HG03066 (cell line): Measurements from ENCODE around the gene MASP2.
"Not testable (repeated sequence)": the region's sequence is repeated elsewhere in the genome, so short reads cannot be mapped to it uniquely, and the experiment has no call there.

Source experiments
- ATAC-seq: cut with Tn5 transposase; IDR thresholded peaks from one replicate; pipeline ENCODE4 v1.9.1; 2021; ENCODE audit warnings: low read depth; ENCODE audit not compliant: unreplicated experiment

Gene MASP2

DNA sequence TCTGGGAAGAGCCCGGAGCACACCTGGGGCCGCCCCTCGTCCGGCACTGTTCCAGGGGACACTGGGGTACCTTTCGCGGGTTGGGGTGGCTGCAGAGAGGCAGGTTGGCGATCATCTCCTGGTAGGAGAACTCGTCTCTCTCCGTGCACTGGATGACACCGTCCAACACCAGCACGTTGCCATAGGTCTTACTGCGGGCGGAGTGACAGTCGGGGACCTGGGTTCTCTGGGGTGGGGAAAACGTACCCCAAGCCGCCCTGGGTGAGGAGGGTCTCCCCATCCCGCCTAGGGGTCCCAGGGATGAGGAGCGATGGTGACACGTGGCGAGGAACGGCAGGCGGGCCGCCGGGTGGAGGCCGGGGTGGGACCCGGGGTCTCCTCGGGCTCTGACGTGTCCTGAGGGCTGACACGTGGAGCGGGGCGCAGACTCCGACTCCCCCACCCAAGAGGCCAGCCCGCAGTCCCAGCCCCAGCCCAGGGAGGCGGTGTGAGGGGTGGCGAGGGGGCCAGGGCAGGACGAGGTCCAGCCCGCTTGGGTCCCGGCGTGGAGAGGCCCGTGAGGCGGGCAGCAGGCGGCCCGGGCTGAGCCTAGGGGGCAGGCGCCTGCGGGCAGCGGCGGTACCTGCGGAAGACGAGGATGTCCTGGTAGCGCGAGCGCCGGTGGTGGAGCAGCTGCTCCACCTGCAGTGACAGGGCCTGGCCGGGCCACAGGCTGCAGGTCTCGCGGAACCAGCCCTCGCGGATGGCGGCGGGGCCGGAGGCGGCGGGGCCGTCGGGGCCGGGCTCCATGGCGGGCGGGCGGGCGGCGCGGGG is 12.3 kb upstream of the MASP2 start:
- ATAC-seq = peak; percentile 24

DNA sequence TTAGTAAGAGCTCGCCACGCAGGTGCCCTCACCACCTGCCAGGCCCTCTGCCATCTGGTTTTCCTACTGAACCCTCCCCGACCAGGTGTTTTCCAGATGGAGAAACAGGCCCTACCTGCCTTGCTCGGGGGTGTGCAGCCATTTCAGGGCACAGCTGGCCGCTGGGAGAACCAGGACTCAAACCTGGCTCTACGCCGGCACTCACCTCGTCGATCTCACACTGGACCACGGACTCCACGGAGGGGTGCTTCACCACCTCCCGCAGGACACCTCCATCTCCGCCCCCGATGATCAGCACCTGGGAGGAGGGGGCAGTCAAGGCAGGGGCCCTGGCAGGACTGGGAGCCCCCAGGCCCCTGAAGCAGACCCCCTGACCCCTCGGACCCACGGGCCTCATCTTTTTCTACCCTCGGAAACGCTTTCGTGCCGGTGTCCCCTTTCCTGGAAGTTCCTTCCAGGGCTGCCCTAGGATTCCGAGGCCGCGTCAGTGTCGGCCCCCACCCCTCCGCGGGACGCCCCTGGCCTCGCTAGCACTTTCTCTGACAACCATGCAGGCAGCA is 11.6 kb upstream of the MASP2 start:
- ATAC-seq = no peak

DNA sequence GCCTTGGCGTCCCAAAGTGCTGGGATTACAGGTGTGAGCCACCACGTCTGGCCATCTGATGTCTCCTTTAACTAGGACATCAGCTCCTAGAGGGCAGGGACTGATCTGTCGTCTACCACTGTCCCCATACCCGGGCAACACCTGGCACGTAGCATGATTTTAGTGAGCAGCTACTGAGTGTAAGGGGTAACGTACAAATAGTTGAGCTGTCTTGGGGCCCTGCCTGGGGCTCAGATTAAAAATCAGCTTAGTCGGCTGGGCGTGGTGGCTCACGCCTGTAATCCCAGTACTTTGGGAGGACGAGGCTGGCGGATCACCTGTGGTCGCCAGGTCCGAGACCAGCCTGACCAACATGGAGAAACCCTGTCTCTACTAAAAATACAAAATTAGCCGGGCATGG is 11.0 kb upstream of the MASP2 start:
- ATAC-seq = no peak

DNA sequence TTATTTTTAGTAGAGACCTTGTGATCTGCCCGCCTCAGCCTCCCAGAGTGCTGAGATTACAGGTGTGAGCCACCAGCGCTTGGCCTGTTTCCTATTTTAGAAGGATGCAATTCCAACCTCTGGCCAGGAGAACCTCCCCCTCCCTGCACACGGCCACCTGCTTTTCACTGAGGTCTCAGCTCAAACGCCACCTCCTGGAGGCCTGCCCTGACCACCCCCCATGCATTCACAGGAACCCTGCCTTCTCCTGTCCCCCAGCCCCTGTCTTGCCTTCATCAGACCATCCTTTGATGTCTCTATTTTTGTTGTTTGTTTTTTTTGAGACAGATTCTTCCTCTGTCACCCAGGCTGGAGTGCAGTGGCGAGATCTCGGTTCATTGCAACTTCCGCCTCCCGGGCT is 10.4 kb upstream of the MASP2 start:
- ATAC-seq = no peak

DNA sequence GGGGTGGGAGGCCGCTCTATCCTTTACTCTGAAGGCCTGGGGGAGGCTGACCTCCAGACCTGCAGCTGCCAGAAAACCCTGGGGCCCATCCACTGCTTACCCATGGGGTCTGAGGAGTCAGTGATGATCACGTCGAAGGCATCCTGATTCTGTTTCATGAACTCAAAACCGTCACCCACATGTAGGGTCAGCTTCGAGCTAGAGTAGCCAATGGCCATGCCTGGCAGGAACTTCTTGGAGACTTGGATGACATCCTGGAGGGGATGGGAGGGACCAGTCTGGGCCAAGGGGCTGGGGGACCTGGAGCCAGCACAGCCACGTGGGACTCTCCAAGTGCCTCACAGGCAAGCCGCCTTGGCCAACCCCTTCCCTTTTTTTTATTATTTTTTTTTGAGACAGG is 9.5 kb upstream of the MASP2 start:
- no peak for ATAC-seq

DNA sequence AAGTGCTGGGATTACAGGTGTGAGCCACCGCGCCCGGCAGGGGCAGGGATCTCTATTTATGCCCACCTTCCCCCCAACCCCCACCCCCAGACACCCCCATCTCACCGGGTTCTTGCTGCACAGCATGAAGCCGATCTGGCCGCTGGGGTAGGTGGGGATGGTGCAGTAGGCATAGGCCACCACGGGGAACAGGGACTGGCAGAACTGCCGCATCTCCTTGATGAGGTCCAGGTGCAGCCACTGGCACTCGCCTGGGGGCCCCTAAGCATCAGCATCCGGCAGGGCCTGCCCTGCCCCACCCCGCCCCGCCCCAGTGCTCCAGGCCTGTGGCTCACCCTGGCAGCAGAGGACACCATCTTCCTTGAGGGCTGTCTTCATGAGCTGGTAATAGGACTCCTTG is 8.6 kb upstream of the MASP2 start:
- no peak for ATAC-seq

DNA sequence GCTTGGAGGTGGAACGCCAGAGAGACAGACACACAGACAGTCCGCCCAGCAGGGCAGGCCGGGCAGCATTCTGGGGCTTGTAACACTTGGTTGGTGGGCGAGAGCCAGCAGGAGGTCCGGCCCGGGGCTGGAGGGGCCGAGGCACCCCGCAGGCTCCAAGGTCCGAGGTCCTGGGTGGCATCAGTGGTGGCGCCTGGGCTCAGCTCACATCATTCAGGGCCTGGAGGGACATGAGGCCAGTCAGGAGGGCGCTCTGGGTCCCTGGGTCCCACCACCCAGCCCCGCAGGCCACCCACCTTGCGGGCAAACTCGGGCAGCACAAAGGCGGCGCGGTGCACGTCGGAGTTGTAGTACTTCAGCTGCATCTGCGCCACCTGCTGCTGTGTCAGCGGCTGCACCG is 7.6 kb upstream of the MASP2 start:
- no peak for ATAC-seq

DNA sequence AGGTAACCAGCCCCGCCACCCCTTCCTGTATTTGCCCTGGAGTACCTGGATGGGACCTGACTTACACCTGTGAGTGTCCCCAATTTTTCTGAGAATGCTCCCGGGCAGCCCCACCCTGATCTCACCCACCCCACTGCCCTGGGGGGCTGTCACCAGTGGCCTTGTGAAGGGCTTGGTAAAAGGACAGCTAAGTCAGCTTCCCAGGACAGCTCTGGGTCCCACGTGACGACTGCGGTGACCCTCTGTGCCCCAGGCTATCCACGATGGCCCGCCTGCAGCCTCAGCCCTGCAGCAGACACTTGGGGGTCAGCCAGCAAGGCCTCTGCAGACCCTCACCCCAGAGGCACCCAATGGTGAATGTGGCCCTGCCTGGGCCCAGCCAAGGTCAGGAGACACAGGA is 7.1 kb upstream of the MASP2 start:
- no peak for ATAC-seq

DNA sequence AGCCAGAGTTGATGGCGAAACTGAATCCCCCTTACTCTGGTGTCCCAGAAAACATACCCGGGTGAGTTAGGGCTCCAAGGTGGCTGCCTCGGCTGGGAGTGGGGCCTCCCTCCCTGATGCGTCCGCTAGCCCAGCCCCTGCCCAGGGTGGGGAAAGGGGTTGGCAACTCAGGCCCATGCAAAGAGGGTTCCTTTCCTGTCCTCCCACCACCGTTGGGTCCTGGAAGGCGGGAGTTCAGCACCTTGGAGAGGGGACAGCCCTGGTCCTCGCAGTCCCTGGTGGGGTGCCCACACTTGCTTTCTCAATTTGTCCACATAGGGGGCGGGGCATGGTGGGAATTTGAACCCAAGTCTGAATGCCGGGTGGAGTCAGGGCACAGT is 6.7 kb upstream of the MASP2 start:
- ATAC-seq = no peak

DNA sequence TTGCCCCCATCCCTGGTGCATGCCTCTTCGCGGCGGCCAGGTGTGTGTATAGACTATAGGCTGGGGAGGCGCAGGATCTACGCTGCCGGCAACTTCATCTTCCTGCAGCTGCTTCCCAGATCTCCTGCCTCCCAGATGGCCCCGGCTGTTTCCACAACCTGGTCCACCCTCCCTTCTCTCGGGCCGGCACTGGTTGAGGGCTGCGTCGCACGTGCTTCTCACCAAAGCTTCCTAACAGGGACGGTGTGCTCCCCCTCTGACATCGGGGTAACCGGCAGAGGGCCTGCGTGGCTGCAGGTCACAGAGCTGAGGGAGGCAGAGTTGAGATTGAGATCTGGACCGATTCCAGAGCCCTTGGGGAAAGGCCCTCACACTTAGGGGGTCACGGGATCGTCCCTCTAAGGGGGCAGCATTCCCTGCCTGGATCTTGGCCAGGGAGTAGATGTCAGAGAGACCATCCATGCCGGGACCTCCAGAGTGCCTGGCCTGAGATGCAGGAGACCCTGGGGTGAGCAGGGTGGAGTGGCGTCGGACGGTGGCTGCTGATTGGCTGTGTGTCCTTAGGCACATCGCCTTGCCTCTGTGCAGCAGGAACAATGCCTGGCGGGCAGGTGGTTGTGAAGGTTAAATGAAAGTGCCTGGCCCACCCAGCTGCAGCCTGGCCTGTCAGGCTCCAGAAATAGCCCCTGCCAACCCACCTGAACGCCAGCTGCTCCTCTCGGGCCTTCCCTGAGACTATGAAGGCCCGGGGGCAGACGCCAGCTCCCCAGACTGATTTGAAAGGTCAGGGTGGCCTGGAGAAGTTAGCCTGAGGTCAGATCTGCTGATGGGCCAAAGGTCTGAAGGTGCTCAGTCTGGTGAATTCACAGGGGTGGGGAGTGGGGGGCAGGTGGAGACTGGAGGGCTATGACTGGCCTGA is 6.1 kb upstream of the MASP2 start:
- ATAC-seq = no peak

DNA sequence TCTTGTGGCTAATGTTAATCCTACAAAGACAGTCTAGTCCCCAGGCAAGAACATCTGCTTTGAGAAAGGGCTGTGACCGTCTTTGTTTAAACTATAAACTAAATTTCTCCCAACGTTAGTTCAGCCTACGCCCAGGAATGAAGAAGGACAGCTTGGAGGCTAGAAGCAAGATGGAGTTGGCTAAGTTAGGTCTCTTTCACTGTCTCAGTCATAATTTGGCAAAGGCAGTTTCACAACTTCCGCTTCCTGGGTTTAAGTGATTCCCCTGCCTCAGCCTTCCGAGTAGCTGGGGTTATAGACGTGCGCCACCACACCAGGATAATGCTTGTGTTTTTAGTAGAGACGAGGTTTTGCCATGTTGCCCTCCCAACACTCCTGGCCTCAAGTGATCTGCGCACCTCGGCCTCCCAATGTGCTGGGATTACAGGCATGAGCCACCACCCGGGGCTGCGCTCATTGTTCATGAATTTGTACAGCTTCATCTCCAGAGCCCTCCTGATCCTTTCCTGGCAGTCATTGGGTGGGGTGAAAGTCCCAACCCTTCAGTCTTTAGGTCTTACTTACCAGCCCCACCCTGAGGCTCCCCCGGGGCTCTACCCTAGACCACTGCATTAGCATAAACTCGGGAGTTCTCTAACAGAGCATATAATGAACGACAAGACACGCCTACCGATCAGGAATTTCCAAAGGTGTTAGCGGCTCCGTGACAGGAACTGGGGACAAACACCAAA is 4.9 kb upstream of the MASP2 start:
- ATAC-seq = no peak

DNA sequence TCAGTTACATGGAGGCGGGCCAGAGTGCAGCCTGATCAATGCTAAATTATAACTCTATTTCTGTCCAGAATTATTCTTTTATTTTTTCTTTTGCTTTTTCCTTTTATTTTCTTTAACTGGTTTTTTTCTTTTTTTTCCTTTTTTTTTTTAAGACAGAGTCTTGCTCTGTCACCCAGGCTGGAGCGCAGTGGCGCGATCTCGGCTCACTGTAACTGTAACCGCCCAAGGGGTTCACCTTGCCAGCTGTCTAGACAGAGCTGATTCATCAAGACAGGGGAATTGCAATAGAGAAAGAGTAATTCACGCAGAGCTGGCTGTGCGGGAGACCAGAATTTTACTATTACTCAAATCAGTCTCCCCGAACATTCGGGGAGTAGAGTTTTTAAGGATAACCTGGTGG is 4.1 kb upstream of the MASP2 start:
- not testable (repeated sequence) for ATAC-seq

DNA sequence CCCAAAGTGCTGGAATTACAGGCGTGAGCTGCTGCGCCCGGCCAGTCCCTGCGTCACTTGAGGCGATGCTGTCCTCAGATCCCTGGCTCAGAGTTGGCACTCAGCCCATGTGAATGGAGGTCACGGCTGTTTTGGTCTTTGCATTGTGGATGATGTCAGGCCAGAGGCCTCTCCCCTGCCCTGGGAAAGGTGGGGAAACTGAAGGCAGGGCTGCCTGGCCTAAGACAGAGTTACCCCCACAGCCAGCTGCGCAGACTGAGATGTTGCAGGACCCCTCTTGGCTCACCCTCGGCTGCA is 821 bp downstream of the MASP2 start:
- no peak for ATAC-seq

DNA sequence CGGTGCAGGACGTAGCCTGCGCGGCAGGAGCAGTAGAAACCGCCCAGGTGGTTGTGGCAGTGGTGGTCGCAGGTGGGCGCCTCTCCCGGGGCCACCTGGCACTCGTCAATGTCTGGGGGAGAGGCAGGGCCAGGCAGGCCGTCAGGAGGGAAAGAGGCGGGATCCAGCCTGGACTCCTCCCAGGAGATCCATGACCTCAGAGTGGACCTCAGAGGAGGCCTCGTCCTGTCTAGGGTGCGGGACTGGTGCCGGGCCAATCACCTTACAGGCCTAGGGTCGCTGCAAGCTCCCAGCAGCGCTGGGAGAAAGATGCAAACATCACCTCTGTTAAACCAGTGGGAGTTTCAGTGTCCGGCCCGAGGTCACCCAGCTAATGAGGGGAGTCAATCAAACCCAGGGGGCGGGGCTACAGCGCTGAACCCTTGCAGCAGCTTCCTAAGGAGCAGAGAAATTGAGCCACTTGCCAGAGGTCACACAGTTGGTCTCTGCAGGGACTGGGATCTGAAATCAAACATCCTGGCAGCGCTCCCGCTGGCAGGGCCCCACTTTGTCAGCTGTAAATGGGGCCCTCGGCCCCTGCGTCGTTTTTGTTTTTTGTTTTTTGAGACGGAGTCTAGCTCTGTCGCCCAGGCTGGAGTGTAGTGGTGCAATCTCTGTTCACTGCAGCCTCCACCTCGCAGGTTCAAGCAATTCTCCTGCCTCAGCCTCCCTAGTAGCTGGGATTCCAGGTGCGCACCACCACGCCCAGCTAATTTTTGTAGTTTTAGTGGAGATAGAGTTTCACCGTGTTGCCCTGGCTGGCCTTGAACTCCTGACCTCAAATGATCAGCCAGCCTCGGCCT is 1.4 kb downstream of the MASP2 start:
- ATAC-seq = no peak

DNA sequence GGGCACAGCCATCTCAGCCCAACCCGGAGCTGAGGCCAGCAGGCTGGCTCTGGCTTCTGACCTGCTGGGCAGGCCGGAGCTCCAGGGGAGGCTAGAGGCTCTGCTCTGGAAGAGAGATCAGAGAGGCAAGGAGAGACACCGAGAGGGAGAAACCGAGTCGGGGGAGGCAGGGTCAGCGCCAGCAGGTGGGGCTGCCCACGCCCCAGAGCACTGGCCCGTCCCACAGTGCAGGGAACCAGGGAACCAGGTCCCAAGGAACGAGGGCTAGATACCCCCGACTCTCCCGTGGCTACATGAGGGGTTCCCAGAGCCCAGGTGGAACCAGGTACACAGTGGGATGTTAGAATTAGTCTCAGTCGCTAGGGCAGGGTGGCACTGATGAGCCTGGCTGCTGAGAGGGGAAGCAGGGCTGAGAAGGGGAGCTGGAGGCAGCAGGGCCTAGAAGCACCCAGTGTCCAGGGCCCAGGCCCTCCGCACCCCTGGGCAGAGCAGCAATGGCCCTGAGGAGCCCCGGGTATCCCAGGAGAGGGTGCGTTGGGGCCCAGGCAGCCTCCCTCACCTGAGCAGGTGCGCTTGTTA is 2.1 kb downstream of the MASP2 start:
- no peak for ATAC-seq

DNA sequence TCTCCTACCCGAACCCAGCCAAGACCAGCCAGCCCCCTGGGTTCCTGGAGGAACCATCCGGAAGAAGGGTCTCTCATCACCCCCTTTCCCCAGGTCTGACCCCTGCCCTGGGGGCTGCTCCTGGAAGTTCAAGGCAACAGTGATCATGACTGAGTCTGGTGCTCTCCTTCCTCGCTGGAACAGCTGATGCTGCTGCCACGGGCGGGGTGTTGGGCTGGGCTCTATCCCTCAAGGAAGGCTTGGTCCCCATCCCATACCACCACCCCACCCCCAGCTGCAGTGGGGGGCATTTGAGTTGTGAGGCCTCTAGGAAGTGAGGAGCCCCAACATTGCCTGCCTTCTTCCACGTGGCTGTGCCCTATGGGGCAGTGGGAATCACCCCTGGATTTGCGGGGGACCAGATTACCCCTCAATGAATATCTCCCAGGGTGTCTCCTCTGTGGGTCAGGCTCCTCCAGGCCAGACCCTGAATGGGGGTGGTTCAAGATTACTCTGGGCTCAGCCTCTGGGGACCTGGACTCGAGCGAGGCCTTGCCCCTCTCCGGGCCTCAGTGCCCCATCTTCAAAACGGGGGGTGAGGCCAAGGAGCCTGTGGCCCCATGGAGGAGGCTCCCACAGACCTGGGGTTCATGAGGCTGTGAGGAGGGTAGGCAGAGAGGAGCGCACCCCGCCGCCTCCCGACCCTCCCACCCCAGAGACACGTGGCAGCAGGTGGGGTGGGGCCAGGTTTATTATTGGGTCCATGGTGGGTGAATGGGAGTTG is 2.8 kb downstream of the MASP2 start:
- ATAC-seq = no peak

DNA sequence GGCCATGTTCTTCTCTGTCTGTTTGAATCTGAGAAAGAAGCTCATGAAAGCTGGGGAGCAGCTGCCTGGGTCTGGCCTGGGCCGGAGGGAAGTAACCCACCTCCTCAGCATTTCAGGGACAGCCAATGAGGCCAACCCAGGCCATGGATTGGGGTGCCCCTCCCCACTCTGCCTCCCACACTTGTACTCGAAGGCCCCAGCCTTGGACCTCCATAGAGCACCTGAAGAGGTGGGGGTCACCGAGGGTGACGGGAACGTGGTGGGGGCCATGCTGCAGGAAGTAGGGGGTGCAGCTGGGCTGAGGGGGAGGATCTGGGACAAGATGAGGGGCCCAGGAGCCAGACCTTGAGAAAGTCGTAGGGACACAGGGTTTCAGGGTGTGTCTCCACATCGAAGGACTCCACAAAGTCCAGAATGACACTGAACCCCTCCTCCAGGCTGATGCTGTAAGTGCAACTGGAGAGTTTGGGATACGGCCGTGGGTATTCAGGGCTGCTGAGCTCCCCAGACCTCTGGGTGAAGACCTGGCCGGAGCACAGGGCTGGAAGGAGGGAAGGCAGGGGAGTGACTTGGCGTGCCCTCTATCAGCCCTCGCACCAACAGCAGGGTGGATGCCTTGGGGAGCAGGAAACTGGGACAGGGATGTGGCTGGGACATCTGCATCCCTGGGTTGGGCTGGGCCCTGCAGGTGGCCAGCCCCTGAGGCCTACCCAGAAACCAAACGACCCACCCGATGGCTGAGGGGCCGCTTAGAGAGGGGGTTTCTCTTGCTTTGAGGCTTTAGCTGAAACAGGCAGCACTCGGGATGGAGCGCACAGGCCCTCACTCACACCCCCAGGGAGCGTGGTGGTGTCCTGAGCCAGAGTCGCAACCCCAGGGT is 3.8 kb downstream of the MASP2 start:
- no peak for ATAC-seq

DNA sequence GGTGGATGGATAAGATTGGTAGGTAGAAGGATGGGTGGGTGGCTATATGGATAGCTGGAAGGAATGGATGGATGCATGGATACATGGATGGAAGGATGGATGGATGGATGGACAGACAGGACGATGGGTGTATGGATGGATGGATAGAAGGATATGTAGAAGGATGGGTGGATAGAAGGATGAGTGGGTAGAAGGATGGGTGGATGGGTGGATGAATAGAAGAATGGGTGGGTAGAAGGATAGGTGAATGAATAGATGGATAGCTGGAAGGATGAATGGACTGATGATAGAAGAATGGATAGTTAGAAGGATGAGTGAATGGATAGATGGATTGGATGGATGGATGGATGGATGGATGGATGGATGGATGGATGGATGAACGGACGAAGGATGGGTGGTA is 5.0 kb downstream of the MASP2 start:
- no peak for ATAC-seq
